Effector memory CD4-positive, alpha-beta T cell (primary cell): ENCODE data around the gene DTHD1.

Experiments
- DNase-seq, 3 donors: peaks; one replicate each; pipeline ENCODE4 v3.0.0-alpha.2; 2020
- H3K27ac ChIP-seq: 2 replicates; pipeline ENCODE4 v1.7.0; 2013; ENCODE audit warnings: mild to moderate bottlenecking, low read length, moderate library complexity; ENCODE audit not compliant: insufficient read depth, poor library complexity, severe bottlenecking
- H3K27me3 ChIP-seq: replicated peaks from 2 replicates; pipeline ENCODE4 v1.7.0; 2013; ENCODE audit warnings: mild to moderate bottlenecking, low read length; ENCODE audit not compliant: insufficient read depth, control insufficient read depth, poor library complexity, severe bottlenecking
- H3K36me3 ChIP-seq: 2 replicates; pipeline ENCODE4 v1.7.0; 2013; ENCODE audit warnings: mild to moderate bottlenecking, low read length, moderate library complexity; ENCODE audit not compliant: control insufficient read depth, insufficient read depth
- H3K4me1 ChIP-seq: 2 replicates; pipeline ENCODE4 v1.7.0; 2013; ENCODE audit warnings: low read length, mild to moderate bottlenecking; ENCODE audit not compliant: control insufficient read depth, insufficient read depth, poor library complexity, severe bottlenecking
- H3K4me3 ChIP-seq: 2 replicates; pipeline ENCODE4 v1.7.0; 2013; ENCODE audit warnings: low read length, low read depth, mild to moderate bottlenecking; ENCODE audit not compliant: insufficient read depth, poor library complexity, severe bottlenecking
- H3K9me3 ChIP-seq: 2 replicates; pipeline ENCODE4 v1.7.0; 2013; ENCODE audit warnings: mild to moderate bottlenecking, low read length, moderate library complexity; ENCODE audit not compliant: control insufficient read depth

The DTHD1 gene

GRCh38 chr4:36312511-36312910, 31.1 kb downstream of the DTHD1 start:
- Histone ChIP-seq H3K4me1 (peaks cover 5% of the 10 kb centered on the region), H3K27ac (no peak overlapping the region), H3K36me3 (no peaks in the 10 kb centered on the region), H3K4me3 (no peak overlapping the region), H3K9me3 (no peaks in the 10 kb centered on the region), H3K27me3 (no peaks in the 10 kb centered on the region)
- no peak for DNase-seq

- no peak for DNase-seq
- Histone ChIP-seq H3K4me3 (no peak overlapping the region), H3K9me3 (no peaks in the 10 kb centered on the region), H3K27ac (no peak overlapping the region), H3K27me3 (no peaks in the 10 kb centered on the region), H3K4me1 (peaks cover 5% of the 10 kb centered on the region), H3K36me3 (no peaks in the 10 kb centered on the region)
Measured at GRCh38 chr4:36313301-36313700, 31.9 kb downstream of the DTHD1 start.

- H3K27ac ChIP-seq = no peak overlapping the region
- no peaks in the 10 kb centered on the region for H3K9me3 ChIP-seq
- peaks cover 5% of the 10 kb centered on the region for H3K4me1 ChIP-seq
- no peak overlapping the region for H3K4me3 ChIP-seq
- no peaks in the 10 kb centered on the region for H3K27me3 ChIP-seq
- H3K36me3 ChIP-seq = no peaks in the 10 kb centered on the region
- no peak for DNase-seq
Measured at GRCh38 chr4:36313703-36314102, 32.3 kb downstream of the DTHD1 start.

- no peaks in the 10 kb centered on the region for H3K36me3 ChIP-seq
Measured at GRCh38 chr4:36316607-36317006, 35.2 kb downstream of the DTHD1 start.

GRCh38 chr4:36317721-36318120, 36.3 kb downstream of the DTHD1 start:
- no peaks in the 10 kb centered on the region for H3K36me3 ChIP-seq
- H3K27me3 ChIP-seq = no peaks in the 10 kb centered on the region
- H3K4me3 ChIP-seq = no peak overlapping the region
- H3K4me1 ChIP-seq = peaks cover 6% of the 10 kb centered on the region
- no peak overlapping the region for H3K27ac ChIP-seq
- no peaks in the 10 kb centered on the region for H3K9me3 ChIP-seq
- no peak for DNase-seq

More at GRCh38 chr4:36316607-36317006, 35.2 kb downstream of the DTHD1 start:
- no peaks in the 10 kb centered on the region for H3K27me3 ChIP-seq
- no peak for DNase-seq
- H3K9me3 ChIP-seq = no peaks in the 10 kb centered on the region
- H3K4me3 ChIP-seq = no peak overlapping the region
- no peaks in the 10 kb centered on the region for H3K4me1 ChIP-seq
- no peak overlapping the region for H3K27ac ChIP-seq

- Histone ChIP-seq H3K36me3 (no peaks in the 10 kb centered on the region), H3K4me3 (no peak overlapping the region), H3K27me3 (no peaks in the 10 kb centered on the region), H3K4me1 (peaks cover 23% of the 10 kb centered on the region), H3K9me3 (no peaks in the 10 kb centered on the region), H3K27ac (no peak overlapping the region)
- no peak for DNase-seq
Measured at GRCh38 chr4:36320117-36320896, 38.9 kb downstream of the DTHD1 start.

GRCh38 chr4:36321176-36321575, 39.8 kb downstream of the DTHD1 start:
- H3K27ac ChIP-seq = no peak overlapping the region
- no peaks in the 10 kb centered on the region for H3K9me3 ChIP-seq
- no peaks in the 10 kb centered on the region for H3K36me3 ChIP-seq
- DNase-seq = no peak
- peaks cover 30% of the 10 kb centered on the region for H3K4me1 ChIP-seq
- no peak overlapping the region for H3K4me3 ChIP-seq
- H3K27me3 ChIP-seq = no peaks in the 10 kb centered on the region

GRCh38 chr4:36322921-36323354, 41.5 kb downstream of the DTHD1 start:
- H3K9me3 ChIP-seq = no peaks in the 10 kb centered on the region
- peak overlapping the region; percentile 19 for H3K27ac ChIP-seq
- no peaks in the 10 kb centered on the region for H3K36me3 ChIP-seq
- H3K4me3 ChIP-seq = peak overlapping the region; percentile 35
- peak; percentile 6 to 31 (median 18) for DNase-seq
- peaks cover 30% of the 10 kb centered on the region for H3K4me1 ChIP-seq
- H3K27me3 ChIP-seq = no peaks in the 10 kb centered on the region

GRCh38 chr4:36323816-36324419, 42.5 kb downstream of the DTHD1 start:
- H3K9me3 ChIP-seq = no peaks in the 10 kb centered on the region
- no peaks in the 10 kb centered on the region for H3K27me3 ChIP-seq
- no peak for DNase-seq
- H3K4me3 ChIP-seq = no peak overlapping the region
- H3K4me1 ChIP-seq = peaks cover 30% of the 10 kb centered on the region
- no peaks in the 10 kb centered on the region for H3K36me3 ChIP-seq
- H3K27ac ChIP-seq = peak overlapping the region; percentile 19

GRCh38 chr4:36324808-36325207, 43.4 kb downstream of the DTHD1 start:
- Histone ChIP-seq H3K27me3 (no peaks in the 10 kb centered on the region), H3K36me3 (no peaks in the 10 kb centered on the region), H3K9me3 (no peaks in the 10 kb centered on the region), H3K27ac (no peak overlapping the region), H3K4me3 (no peak overlapping the region), H3K4me1 (peaks cover 30% of the 10 kb centered on the region)
- no peak for DNase-seq
